Body of pancreas (tissue), 4 donors: ENCODE measurements around the gene LGR6.

Experiments used
- POLR2A ChIP-seq, 3 donors: fragments of 450-650 bp; IDR thresholded peaks; one replicate each; pipeline ENCODE4 v1.6.1; 2016; ENCODE audit warnings: antibody characterized with exemption in 3 of 3, mild to moderate bottlenecking in 2 of 3
- TF ChIP-seq, protein P1 (sequence below), 7 experiments: fragments of 450-650 bp in 4 of 7; fragments of 200-600 bp in 3 of 7; sonication (generic) in 3 of 7; IDR thresholded peaks; one replicate each; pipeline ENCODE4 v1.5.1; 2016 to 2019; ENCODE audit warnings: antibody characterized with exemption in 7 of 7

GRCh38 chr1:202210385-202210784 is 16.8 kb downstream of the LGR6 start:
- TF ChIP-seq, protein P1, sequence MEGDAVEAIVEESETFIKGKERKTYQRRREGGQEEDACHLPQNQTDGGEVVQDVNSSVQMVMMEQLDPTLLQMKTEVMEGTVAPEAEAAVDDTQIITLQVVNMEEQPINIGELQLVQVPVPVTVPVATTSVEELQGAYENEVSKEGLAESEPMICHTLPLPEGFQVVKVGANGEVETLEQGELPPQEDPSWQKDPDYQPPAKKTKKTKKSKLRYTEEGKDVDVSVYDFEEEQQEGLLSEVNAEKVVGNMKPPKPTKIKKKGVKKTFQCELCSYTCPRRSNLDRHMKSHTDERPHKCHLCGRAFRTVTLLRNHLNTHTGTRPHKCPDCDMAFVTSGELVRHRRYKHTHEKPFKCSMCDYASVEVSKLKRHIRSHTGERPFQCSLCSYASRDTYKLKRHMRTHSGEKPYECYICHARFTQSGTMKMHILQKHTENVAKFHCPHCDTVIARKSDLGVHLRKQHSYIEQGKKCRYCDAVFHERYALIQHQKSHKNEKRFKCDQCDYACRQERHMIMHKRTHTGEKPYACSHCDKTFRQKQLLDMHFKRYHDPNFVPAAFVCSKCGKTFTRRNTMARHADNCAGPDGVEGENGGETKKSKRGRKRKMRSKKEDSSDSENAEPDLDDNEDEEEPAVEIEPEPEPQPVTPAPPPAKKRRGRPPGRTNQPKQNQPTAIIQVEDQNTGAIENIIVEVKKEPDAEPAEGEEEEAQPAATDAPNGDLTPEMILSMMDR (IDR thresholded peaks at IDR 0.05), result no peak
- TF ChIP-seq POLR2A (IDR thresholded peaks at IDR 0.05), result no peak
